Testis (tissue), 3 donors: ENCODE results near the gene LAMA5. TPM values are rescaled to one million over a fixed set of nuclear protein-coding genes. Genes with fewer than 3 reads are reported as not detected.
A peak's percentile ranks its signal among the peaks of the same experiment; 100 is the strongest.

ENCODE experiments used
- DNase-seq: peaks from one replicate; pipeline ENCODE4 v3.0.0-alpha.2; 2019
- H3K27ac ChIP-seq, 2 donors: fragments of 200-600 bp; sonication (generic); one replicate each; pipeline ENCODE4 v1.5.1; 2019
- H3K27me3 ChIP-seq: fragments of 200-600 bp; sonication (generic); one replicate; pipeline ENCODE4 v1.5.1; 2019
- H3K36me3 ChIP-seq: fragments of 200-600 bp; sonication (generic); one replicate; pipeline ENCODE4 v1.5.1; 2017; ENCODE audit warnings: low read depth; ENCODE audit errors: missing control alignments
- H3K4me1 ChIP-seq: fragments of 200-600 bp; sonication (generic); one replicate; pipeline ENCODE4 v1.5.1; 2019
- H3K4me3 ChIP-seq, 2 donors: fragments of 200-600 bp; sonication (generic); one replicate each; pipeline ENCODE4 v1.5.1; 2017 to 2019
- H3K9me3 ChIP-seq: fragments of 200-600 bp; sonication (generic); one replicate; pipeline ENCODE4 v1.5.1; 2017
- CTCF ChIP-seq, 3 experiments: fragments of 450-650 bp in 2 of 3; fragments of 200-600 bp in 1 of 3; sonication (generic) in 1 of 3; IDR thresholded peaks; one replicate each; pipeline ENCODE4 v1.5.1; 2016 to 2019; ENCODE audit warnings: antibody characterized with exemption in 3 of 3, mild to moderate bottlenecking in 2 of 3, moderate library complexity in 1 of 3
- POLR2A ChIP-seq: fragments of 450-650 bp; IDR thresholded peaks from one replicate; pipeline ENCODE4 v1.6.1; 2017; ENCODE audit warnings: antibody characterized with exemption, mild to moderate bottlenecking, moderate library complexity
- WGBS, 2 donors: methylation state at CpG; one replicate each; pipeline ENCODE4 v1.1.5; 2018; 5-methylcytosine and 5-hydroxymethylcytosine counted together
- intact Hi-C: fragments of 100-400 bp; cut with DNase I; formaldehyde crosslinking; loops from one replicate; pipeline ENCODE4 v1.15.1; 2023; ENCODE audit warnings: low total_unique reads
- polyA plus RNA-seq: library from polyadenylated mRNA; stranded (reverse); fragments of 350-450 nt; fragmentation: Illumina TruSeq; extraction: RNeasy Lipid Tissue Mini Kit (QIAGEN cat#74804); gene quantifications from one replicate; pipeline ENCODE4 v1.2.3, GENCODE V29; 2014; ENCODE audit warnings: low read depth, low replicate concordance; ENCODE audit not compliant: insufficient read depth
- total RNA-seq, 2 donors: library from RNA; depleted of rRNA; stranded (reverse); fragments of >200 nt; gene quantifications; one replicate each; pipeline ENCODE4 v1.2.3, GENCODE V29; 2016

The LAMA5 gene
- total and polyA plus RNA-seq, 3 donors from 2014 or later = 33.2 to 144 (median 121) TPM

- H3K36me3 ChIP-seq = no peaks in the 10 kb centered on the region
- H3K4me1 ChIP-seq = peaks cover 37% of the 10 kb centered on the region
- peak; percentile 23 for TF ChIP-seq POLR2A
- peak in 1 of 3 experiments; percentile 11 for TF ChIP-seq CTCF (IDR thresholded peaks at IDR 0.05)
- H3K4me3 ChIP-seq = peak within 1 kb of the TSS; percentile 85 to 95
- peak; percentile 96 for DNase-seq
- intact Hi-C loops = no loop called here
- 0% methylated on average over 27 to 54 of the region's 83 CpGs for WGBS, 2 donors
- no peaks in the 10 kb centered on the region for H3K27me3 ChIP-seq
- peak within 1 kb of the TSS; percentile 82 to 90 for H3K27ac ChIP-seq
- H3K9me3 ChIP-seq = no peaks in the 10 kb centered on the region
Observed at GRCh38 chr20:62386383-62387218, 19.5 kb upstream of the LAMA5 start, which contains the start of gene RPS21. RPS21 (plus strand) TSS chr20:62387103; CDS start chr20:62387339, 236 bp downstream.

- 41 to 54% methylated on average over 15 to 18 of the region's 18 CpGs for WGBS, 2 donors
Observed at GRCh38 chr20:62382306-62383198, 15.4 kb upstream of the LAMA5 start.

GRCh38 chr20:62381842-62382241 lies 14.7 kb upstream of the LAMA5 start:
- H3K27ac ChIP-seq = peak overlapping the region; percentile 13 to 71

More at GRCh38 chr20:62382306-62383198, 15.4 kb upstream of the LAMA5 start:
- peak; percentile 83 for DNase-seq
- intact Hi-C loops = loop anchor here (5.0 kb wide), 1 partner anchor 80 kb away; the partner anchor contains the start of gene ADRM1
- Histone ChIP-seq H3K27ac (no peak overlapping the region), H3K36me3 (no peaks in the 10 kb centered on the region), H3K4me3 (no peak overlapping the region), H3K4me1 (peaks cover 45% of the 10 kb centered on the region), H3K27me3 (no peaks in the 10 kb centered on the region), H3K9me3 (no peaks in the 10 kb centered on the region)
- TF ChIP-seq POLR2A = no peak
- peak; percentile 64 to 81 (median 75) for TF ChIP-seq CTCF (IDR thresholded peaks at IDR 0.05)

More at GRCh38 chr20:62381842-62382241, 14.7 kb upstream of the LAMA5 start:
- Histone ChIP-seq H3K27me3 (no peaks in the 10 kb centered on the region), H3K36me3 (no peaks in the 10 kb centered on the region), H3K4me1 (peaks cover 51% of the 10 kb centered on the region), H3K9me3 (no peaks in the 10 kb centered on the region), H3K4me3 (no peak overlapping the region)
- intact Hi-C loops = loop anchor here (5.0 kb wide), 1 partner anchor 80 kb away; the partner anchor contains the start of gene ADRM1
- TF ChIP-seq CTCF (IDR thresholded peaks at IDR 0.05) (no peak), POLR2A (no peak)
- no peak for DNase-seq
- 92 to 97% methylated on average over 6 of the region's 6 CpGs for WGBS, 2 donors
